ENCODE results near the gene ICAM1.
"Not testable (repeated sequence)": the region's sequence is repeated elsewhere in the genome, so short reads cannot be mapped to it uniquely, and the experiment has no call there.

- TF ChIP-seq CTCF (IDR thresholded peaks at IDR 0.05); REST (IDR thresholded peaks at IDR 0.05; ENCODE audit: insufficient read depth in 1 of 2, low read depth in 2 of 2, low read length in 1 of 2): not testable (repeated sequence)
Measured at GRCh38 chr19:10282043-10282442, 11.1 kb downstream of the ICAM1 start.

Measured in Panc1 (cell line).